ENCODE measurements around the gene KCNK1.
A peak's percentile ranks its signal among the peaks of the same experiment; 100 is the strongest.

KCNK1 gene

DNA sequence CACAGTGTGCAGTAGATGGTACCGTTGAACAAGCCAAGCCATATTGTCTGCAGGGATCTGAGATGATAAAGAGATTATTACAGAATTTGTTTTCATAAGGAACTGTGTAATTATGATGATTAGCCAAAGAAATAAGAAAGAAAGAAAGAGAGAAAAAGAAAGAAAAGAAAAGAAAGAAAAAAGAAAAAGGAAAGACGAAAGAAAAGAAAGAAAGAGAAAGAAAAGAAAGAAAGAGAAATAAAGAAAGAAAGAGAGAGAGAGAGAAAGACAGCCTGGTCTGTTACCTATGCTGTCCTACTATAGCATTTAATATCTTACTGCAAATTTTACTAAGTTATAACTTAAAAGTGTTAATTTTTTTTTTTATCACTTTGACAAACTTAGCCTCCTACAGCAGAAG, 43.6 kb downstream of the KCNK1 start:
- H3K4me3 ChIP-seq (ENCODE audit: low read length) = no peak overlapping the region
- TF ChIP-seq CTCF (conservative IDR thresholded peaks at IDR 0.05; ENCODE audit: low read depth, low read length) = no peak

DNA sequence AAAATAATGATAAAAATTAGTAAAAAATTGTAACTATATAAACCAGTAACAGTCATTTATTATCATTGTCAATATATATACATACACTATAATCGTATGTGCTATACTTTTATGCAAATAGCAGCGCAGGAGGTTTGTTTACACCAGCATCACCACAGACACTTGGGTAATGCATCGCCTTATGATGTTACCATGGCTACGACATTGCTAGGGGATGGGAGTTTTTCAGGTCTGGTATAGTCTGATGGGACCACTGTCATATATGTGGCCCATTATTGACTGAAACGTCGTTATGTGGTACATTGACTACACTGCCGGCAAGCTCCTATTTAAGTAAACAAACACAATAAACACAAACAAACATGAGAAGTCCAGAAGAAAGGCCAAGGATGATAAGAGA, 45.6 kb downstream of the KCNK1 start:
- H3K4me3 ChIP-seq (ENCODE audit: low read length) = no peak overlapping the region
- DNase-seq (ENCODE audit: low read depth) = no peak
- TF ChIP-seq CTCF (conservative IDR thresholded peaks at IDR 0.05; ENCODE audit: low read depth, low read length) = no peak

More for the DNA sequence above, 43.6 kb downstream of the KCNK1 start:
- DNase-seq (ENCODE audit: low read depth) = no peak

GRCh38 chr1:233661376-233662159, 47.7 kb downstream of the KCNK1 start:
- TF ChIP-seq CTCF (conservative IDR thresholded peaks at IDR 0.05; ENCODE audit: low read depth, low read length) = no peak
- no peak for DNase-seq (ENCODE audit: low read depth)
- H3K4me3 ChIP-seq (ENCODE audit: low read length) = no peak overlapping the region

DNA sequence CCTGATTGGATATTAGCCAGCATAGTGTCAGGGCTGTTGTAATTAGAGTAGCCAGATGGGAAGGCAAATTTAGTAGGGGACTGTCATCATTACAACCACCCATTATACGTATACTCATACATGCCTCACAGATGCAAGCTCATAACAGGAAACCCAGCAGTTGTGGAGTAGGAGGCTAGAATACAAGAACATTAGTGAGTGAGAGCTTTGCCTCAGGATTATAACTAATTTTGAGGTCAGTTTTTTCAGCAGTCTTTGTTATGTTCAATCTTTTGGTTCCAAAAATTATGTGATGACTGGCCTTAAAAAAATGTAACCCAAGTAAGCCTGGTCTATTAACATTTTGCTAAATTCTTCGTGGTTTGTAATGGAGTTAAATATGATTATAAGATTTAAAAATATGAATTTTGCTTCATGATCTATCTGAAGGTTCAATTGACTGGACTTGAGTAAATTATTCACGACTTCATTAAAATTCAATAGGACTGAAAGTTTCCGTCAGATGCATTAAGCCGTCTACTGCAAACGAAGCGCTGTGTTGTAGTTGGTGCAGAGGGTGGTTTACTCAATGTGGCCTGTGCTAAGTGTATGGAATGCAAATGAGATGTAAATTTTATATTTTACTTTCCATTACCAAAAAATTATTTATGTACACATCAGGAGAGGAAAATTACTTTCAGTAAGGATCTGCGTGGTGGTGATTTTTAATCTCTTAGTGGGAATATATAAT, 48.8 kb downstream of the KCNK1 start:
- TF ChIP-seq CTCF (conservative IDR thresholded peaks at IDR 0.05; ENCODE audit: low read depth, low read length) = no peak
- H3K4me3 ChIP-seq (ENCODE audit: low read length) = no peak overlapping the region
- peak; percentile 15 for DNase-seq (ENCODE audit: low read depth)

DNA sequence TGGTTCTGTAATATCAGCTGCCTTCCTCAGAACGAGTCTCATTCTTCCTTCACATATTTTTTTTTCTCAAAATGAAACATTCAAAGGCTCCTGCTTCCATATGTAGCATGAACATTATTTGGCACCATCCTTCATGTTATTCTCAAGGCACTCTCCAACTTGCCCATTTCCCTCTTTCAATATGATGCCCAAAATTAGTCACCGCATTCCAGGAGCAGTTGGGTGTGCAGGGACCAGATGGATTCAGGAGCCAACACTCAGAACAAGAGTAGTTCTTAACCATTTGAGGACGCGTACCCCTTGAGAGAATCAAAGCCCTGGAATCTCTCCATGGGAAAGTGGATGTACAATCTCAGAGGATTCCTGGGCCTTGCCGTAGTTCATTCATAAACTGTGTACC, 50.3 kb downstream of the KCNK1 start:
- no peak for DNase-seq (ENCODE audit: low read depth)
- H3K4me3 ChIP-seq (ENCODE audit: low read length) = no peak overlapping the region
- no peak for TF ChIP-seq CTCF (conservative IDR thresholded peaks at IDR 0.05; ENCODE audit: low read depth, low read length)

- H3K4me3 ChIP-seq (ENCODE audit: low read length) = no peak overlapping the region
- DNase-seq (ENCODE audit: low read depth) = no peak
- TF ChIP-seq CTCF (conservative IDR thresholded peaks at IDR 0.05; ENCODE audit: low read depth, low read length) = no peak
Observed at GRCh38 chr1:233664804-233665574, 51.1 kb downstream of the KCNK1 start.

Measured in retinal pigment epithelial cell (primary cell).